Endothelial cell (in vitro differentiated cells): ENCODE data around the gene MKI67. TPM values are rescaled to one million over a fixed set of nuclear protein-coding genes. Genes with fewer than 3 reads are reported as not detected.

Experiments used
- DNase-seq: peaks from one replicate; pipeline ENCODE4 v3.0.0; 2021; ENCODE audit warnings: low spot score
- H3K27ac Mint-ChIP-seq: one replicate; pipeline ENCODE4 v1.8.0; 2021; ENCODE audit warnings: mixed read lengths, inconsistent platforms; ENCODE audit not compliant: unreplicated experiment
- H3K27me3 Mint-ChIP-seq: one replicate; pipeline ENCODE4 v1.8.0; 2021; ENCODE audit warnings: mild to moderate bottlenecking, moderate library complexity, mixed read lengths, inconsistent platforms; ENCODE audit not compliant: unreplicated experiment
- H3K36me3 Mint-ChIP-seq: one replicate; pipeline ENCODE4 v1.8.0; 2021; ENCODE audit warnings: mild to moderate bottlenecking, low read depth, mixed read lengths, inconsistent platforms; ENCODE audit not compliant: unreplicated experiment
- H3K4me1 Mint-ChIP-seq: one replicate; pipeline ENCODE4 v1.8.0; 2021; ENCODE audit warnings: mild to moderate bottlenecking, mixed read lengths, inconsistent platforms; ENCODE audit not compliant: unreplicated experiment
- H3K4me3 Mint-ChIP-seq: one replicate; pipeline ENCODE4 v1.8.0; 2021; ENCODE audit warnings: mild to moderate bottlenecking, mixed read lengths, inconsistent platforms; ENCODE audit not compliant: unreplicated experiment
- H3K9me3 Mint-ChIP-seq: one replicate; pipeline ENCODE4 v1.8.0; 2021; ENCODE audit warnings: mixed read lengths, inconsistent platforms; ENCODE audit not compliant: unreplicated experiment
- total RNA-seq: library from RNA; stranded (reverse); fragmentation: NEBNext Ultra II Directional; extraction: Animal tissue kit (Norgen Biotek cat#: 25700); gene quantifications from one replicate; pipeline ENCODE4 v1.2.1, GENCODE V29; 2021; ENCODE audit not compliant: unreplicated experiment
- TF ChIP-seq, protein P1 (sequence below): fragments of 200-600 bp; sonication (generic); IDR thresholded peaks from one replicate; pipeline ENCODE4 v1.5.0; 2021; ENCODE audit warnings: antibody characterized with exemption; ENCODE audit not compliant: unreplicated experiment

The MKI67 gene
- total RNA-seq, 1 donor from 2014 or later = 19.7 TPM

DNA sequence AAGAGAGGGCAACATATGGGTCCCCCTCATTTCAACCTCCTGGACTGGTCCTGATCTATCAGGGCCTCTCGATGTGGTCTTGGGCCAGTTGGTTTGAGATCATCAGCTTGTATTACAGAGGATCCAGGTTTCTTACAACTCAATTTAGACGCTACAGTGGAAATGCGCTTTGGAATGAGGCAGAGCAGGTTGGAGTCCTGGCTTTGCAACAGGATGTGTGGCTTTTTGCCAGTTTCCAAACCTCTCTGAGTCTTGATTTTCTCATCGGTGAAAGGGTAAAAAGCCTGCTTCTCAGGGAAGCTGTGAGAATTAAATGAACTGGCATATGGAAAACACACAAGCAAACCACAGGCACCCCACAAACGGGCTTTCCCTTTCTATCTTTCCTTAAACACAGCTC lies 37.5 kb upstream of the MKI67 start:
- no peaks in the 10 kb centered on the region for H3K9me3 Mint-ChIP-seq
- H3K4me1 Mint-ChIP-seq = peaks cover 1% of the 10 kb centered on the region
- no peaks in the 10 kb centered on the region for H3K36me3 Mint-ChIP-seq
- H3K4me3 Mint-ChIP-seq = no peak overlapping the region
- H3K27me3 Mint-ChIP-seq = peaks cover 1% of the 10 kb centered on the region
- no peak overlapping the region for H3K27ac Mint-ChIP-seq
- no peak for DNase-seq
- TF ChIP-seq, protein P1, sequence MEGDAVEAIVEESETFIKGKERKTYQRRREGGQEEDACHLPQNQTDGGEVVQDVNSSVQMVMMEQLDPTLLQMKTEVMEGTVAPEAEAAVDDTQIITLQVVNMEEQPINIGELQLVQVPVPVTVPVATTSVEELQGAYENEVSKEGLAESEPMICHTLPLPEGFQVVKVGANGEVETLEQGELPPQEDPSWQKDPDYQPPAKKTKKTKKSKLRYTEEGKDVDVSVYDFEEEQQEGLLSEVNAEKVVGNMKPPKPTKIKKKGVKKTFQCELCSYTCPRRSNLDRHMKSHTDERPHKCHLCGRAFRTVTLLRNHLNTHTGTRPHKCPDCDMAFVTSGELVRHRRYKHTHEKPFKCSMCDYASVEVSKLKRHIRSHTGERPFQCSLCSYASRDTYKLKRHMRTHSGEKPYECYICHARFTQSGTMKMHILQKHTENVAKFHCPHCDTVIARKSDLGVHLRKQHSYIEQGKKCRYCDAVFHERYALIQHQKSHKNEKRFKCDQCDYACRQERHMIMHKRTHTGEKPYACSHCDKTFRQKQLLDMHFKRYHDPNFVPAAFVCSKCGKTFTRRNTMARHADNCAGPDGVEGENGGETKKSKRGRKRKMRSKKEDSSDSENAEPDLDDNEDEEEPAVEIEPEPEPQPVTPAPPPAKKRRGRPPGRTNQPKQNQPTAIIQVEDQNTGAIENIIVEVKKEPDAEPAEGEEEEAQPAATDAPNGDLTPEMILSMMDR = no peak

DNA sequence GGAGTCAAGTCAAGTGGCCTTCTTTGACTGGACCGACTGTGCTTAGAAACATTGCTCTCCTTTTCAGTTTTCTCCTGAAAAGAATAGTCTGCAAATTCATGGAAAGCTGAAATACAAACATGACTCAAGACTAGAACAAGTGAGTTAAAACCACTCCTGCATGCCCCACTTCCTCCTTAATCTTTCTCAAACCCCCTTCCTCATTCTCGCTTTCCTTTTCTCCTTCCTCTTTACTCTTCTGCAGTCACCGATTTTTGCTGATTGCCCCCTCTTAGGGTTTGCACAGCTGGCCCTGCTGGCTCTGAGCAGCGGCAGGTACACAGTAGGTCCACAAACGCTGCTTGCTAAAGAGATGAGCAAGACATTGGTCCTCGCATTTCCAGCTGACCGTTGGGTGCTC lies 34.8 kb upstream of the MKI67 start:
- H3K4me1 Mint-ChIP-seq = no peaks in the 10 kb centered on the region
- no peak overlapping the region for H3K27ac Mint-ChIP-seq
- H3K36me3 Mint-ChIP-seq = no peaks in the 10 kb centered on the region
- H3K9me3 Mint-ChIP-seq = no peaks in the 10 kb centered on the region
- no peak overlapping the region for H3K4me3 Mint-ChIP-seq
- peaks cover 1% of the 10 kb centered on the region for H3K27me3 Mint-ChIP-seq
- TF ChIP-seq, protein P1 = no peak
- no peak for DNase-seq

DNA sequence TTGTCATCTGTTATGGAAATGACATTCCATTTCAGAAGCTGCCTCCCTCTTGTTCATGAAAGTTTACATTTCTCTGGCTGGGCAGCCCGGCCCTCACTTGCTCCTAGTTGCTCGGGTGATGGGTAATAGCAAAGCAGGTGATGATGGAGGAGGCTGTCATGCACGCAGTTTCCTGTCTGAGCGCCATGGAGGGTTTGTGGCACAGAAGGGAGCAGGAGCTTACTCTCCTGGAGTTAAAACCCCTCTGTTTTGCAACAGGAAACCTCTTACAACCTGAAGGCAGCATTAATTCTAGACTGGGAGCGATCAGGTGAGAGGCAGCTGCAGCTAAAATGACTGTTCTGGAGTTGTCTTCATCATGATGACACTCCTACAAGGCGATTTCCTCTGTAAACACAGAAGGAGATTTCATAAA lies 34.1 kb upstream of the MKI67 start:
- TF ChIP-seq, protein P1 = no peak
- no peaks in the 10 kb centered on the region for H3K4me1 Mint-ChIP-seq
- H3K36me3 Mint-ChIP-seq = no peaks in the 10 kb centered on the region
- DNase-seq = no peak
- peaks cover 1% of the 10 kb centered on the region for H3K27me3 Mint-ChIP-seq
- no peak overlapping the region for H3K27ac Mint-ChIP-seq
- H3K9me3 Mint-ChIP-seq = no peaks in the 10 kb centered on the region
- H3K4me3 Mint-ChIP-seq = no peak overlapping the region

DNA sequence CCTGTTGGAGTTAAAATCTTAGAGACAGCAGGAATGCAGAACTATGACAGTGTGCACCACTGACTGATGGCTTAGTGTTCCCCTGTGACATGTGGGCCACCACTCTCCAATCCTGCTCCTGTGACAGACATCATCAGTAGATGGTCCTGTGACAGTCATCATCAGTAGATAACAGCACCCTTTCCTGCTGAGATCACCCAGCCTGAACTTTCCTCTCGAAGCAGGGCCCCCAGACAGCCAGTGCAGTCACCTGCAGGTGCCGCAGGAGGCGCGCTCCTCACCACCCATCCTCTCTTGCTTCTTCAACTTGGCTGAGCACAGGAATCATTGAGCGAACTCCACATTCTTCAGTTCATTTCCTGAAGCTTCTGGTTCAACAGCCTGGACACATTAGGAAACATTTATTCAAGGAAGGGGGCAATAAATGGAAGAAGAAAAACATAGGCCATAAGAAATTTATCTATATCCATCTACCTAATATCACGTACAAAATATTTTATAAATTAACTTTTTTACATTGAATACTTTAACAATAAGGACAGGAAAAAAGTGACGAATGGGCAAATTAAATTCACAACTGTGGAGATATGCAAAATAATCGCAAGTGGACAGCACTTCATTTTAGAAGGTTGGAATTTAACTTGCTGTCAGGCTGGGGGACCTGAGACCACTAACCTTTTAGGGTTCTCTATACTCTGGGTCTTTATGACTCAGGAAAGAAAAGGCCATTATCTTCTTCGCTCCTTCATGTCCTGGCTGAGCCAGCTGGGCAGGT lies 32.0 kb upstream of the MKI67 start:
- Mint-ChIP-seq H3K4me3 (no peak overlapping the region), H3K9me3 (no peaks in the 10 kb centered on the region), H3K27ac (no peak overlapping the region), H3K27me3 (peaks cover 1% of the 10 kb centered on the region), H3K4me1 (no peaks in the 10 kb centered on the region), H3K36me3 (no peaks in the 10 kb centered on the region)
- DNase-seq = no peak
- TF ChIP-seq, protein P1 = no peak

DNA sequence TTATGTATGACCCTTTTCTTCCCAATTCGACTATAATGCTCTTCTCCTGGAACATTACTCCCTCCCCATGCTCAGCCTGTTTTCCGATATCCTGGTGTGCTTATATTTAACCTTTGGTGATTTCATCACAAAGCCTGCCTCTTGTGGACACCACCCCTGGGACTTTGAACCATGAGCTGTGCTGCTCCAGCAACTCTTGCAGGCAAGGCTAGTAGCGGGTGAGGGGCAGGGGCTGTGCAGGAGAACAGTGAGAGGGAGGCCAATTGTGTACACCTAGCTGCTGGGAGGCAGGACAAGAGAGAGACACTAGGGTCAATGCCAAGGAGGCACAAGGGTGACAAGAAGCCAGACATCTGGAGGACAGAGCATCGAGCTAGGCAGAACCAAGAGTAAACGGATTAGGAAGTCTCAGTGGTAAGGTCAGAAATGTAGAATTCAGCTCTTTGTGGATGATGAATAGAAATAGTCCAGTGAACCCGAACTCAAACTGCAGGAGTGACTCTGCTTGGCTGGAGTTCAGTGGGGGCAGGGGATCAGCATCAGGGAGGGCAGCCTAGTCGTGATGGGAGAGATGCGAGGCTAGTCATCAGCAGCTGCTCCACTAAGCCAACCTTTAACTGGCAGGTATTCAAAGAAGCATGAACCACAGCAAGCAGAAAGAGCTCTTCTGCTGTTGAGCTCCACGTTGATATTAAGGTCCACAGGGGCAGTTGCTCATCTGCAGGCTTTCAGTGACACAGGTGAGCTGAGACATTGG lies 31.0 kb upstream of the MKI67 start:
- H3K36me3 Mint-ChIP-seq = no peaks in the 10 kb centered on the region
- DNase-seq = no peak
- peaks cover 3% of the 10 kb centered on the region for H3K4me1 Mint-ChIP-seq
- H3K27ac Mint-ChIP-seq = no peak overlapping the region
- no peaks in the 10 kb centered on the region for H3K27me3 Mint-ChIP-seq
- H3K9me3 Mint-ChIP-seq = no peaks in the 10 kb centered on the region
- H3K4me3 Mint-ChIP-seq = no peak overlapping the region
- TF ChIP-seq, protein P1 = no peak
